SU-DHL-6 (cell line): Measurements from ENCODE around the gene PPP2R3C.

Experiments
- H2AFZ ChIP-seq: fragments of 200-600 bp; sonication (generic); 2 replicates; pipeline ENCODE4 v1.6.1; 2014; ENCODE audit warnings: low read depth, mild to moderate bottlenecking, moderate library complexity, mixed read lengths, antibody characterized with exemption, low read length; ENCODE audit not compliant: severe bottlenecking
- H3F3A ChIP-seq: fragments of 200-600 bp; shearing (Covaris generic); 2 replicates; pipeline ENCODE4 v1.6.0; 2016; ENCODE audit warnings: antibody characterized with exemption, mild to moderate bottlenecking; ENCODE audit not compliant: insufficient read depth
- H3K27ac ChIP-seq: fragments of 200-600 bp; sonication (generic); 2 replicates; pipeline ENCODE4 v1.5.1; 2016; ENCODE audit warnings: low read depth, mild to moderate bottlenecking, low read length, moderate library complexity, mixed read lengths
- H3K27me3 ChIP-seq: fragments of 200-600 bp; sonication (generic), shearing (Covaris generic); 2 replicates; pipeline ENCODE4 v1.6.0; 2014; ENCODE audit warnings: mild to moderate bottlenecking, low read length
- H3K36me3 ChIP-seq: fragments of 200-600 bp; sonication (generic); 2 replicates; pipeline ENCODE4 v1.6.1; 2014; ENCODE audit warnings: mild to moderate bottlenecking, low read length, mixed read lengths
- H3K4me2 ChIP-seq: fragments of 300-600, 200-600 bp; shearing (Covaris generic), sonication (generic); 2 replicates; pipeline ENCODE4 v1.6.0; 2014; ENCODE audit warnings: low read length, low read depth, mild to moderate bottlenecking; ENCODE audit not compliant: poor library complexity, severe bottlenecking
- H3K4me3 ChIP-seq: fragments of 200-600 bp; sonication (generic); 2 replicates; pipeline ENCODE4 v1.5.1; 2014; ENCODE audit warnings: antibody characterized with exemption, low read length, mild to moderate bottlenecking, mixed read lengths; ENCODE audit not compliant: insufficient read depth, poor library complexity, severe bottlenecking
- H3K79me2 ChIP-seq: fragments of 200-600 bp; sonication (generic); 2 replicates; pipeline ENCODE4 v1.6.1; 2014; ENCODE audit warnings: mild to moderate bottlenecking, low read length, moderate library complexity; ENCODE audit not compliant: insufficient read depth
- H3K9ac ChIP-seq: fragments of 200-600 bp; sonication (generic); 2 replicates; pipeline ENCODE4 v1.7.0; 2014; ENCODE audit warnings: mild to moderate bottlenecking, low read length
- H3K9me2 ChIP-seq: fragments of 200-600 bp; sonication (generic); replicated peaks from 2 replicates; pipeline ENCODE4 v1.6.1; 2014; ENCODE audit warnings: low read length; ENCODE audit not compliant: insufficient read depth
- H3K9me3 ChIP-seq: fragments of 200-600 bp; sonication (generic); 2 replicates; pipeline ENCODE4 v1.6.1; 2014; ENCODE audit warnings: low read length, mixed read lengths; ENCODE audit not compliant: insufficient read depth
- H4K20me1 ChIP-seq: fragments of 200-600 bp; sonication (generic); 2 replicates; pipeline ENCODE4 v1.6.1; 2014; ENCODE audit warnings: low read depth, mild to moderate bottlenecking, antibody characterized with exemption, low read length, moderate library complexity, mixed read lengths
- EZH2phosphoT487 ChIP-seq: fragments of 200-600 bp; sonication (generic), shearing (Covaris generic); conservative IDR thresholded peaks from 2 replicates; pipeline ENCODE4 v1.6.1; 2018; ENCODE audit warnings: mild to moderate bottlenecking, antibody characterized with exemption, low read length, moderate library complexity, mixed read lengths
- TF ChIP-seq, protein P1 (sequence below): fragments of 200-600 bp; sonication (generic); IDR thresholded peaks from one replicate; pipeline ENCODE4 v1.5.1; 2017; ENCODE audit warnings: antibody characterized with exemption, mild to moderate bottlenecking, low read length, moderate library complexity; ENCODE audit not compliant: insufficient read depth, poor library complexity, severe bottlenecking

Gene PPP2R3C

DNA sequence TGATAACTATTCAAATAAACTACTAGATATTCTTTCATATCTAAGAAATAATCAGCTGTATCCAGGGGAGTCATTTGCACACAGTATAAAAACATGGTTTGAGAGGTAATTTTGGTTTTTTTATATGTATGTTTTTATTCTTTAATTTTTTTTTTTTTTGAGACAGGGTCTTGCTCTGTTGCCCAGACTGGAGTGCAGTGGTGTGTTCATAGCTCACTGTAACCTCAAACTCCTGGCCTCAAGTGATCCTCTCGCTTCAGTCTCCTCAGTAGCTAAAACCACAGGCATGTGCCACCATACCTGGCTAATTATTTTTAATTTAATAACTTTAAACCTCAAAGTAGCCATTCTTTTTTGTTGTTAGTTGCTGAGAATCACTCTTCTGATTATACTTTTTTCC is 2.3 kb upstream of the PPP2R3C start:
- Histone ChIP-seq H3K36me3 (no peaks in the 10 kb centered on the region; the same call in 1 of the 2 replicates), H3K4me2 (peak overlapping the region; percentile 68), H3F3A (peaks cover 10% of the 10 kb centered on the region), H3K9me3 (no peaks in the 10 kb centered on the region), H4K20me1 (no peaks in the 10 kb centered on the region), H3K4me3 (peak overlapping the region; percentile 83), H2AFZ (no peak overlapping the region), H3K9ac (peak overlapping the region; percentile 87), H3K79me2 (peaks cover 62% of the 10 kb centered on the region), H3K9me2 (no peaks in the 10 kb centered on the region), H3K27ac (peak overlapping the region; percentile 89; the same call in 1 of the 2 replicates), H3K27me3 (no peaks in the 10 kb centered on the region)
- no peak for TF ChIP-seq EZH2phosphoT487
- TF ChIP-seq, protein P1, sequence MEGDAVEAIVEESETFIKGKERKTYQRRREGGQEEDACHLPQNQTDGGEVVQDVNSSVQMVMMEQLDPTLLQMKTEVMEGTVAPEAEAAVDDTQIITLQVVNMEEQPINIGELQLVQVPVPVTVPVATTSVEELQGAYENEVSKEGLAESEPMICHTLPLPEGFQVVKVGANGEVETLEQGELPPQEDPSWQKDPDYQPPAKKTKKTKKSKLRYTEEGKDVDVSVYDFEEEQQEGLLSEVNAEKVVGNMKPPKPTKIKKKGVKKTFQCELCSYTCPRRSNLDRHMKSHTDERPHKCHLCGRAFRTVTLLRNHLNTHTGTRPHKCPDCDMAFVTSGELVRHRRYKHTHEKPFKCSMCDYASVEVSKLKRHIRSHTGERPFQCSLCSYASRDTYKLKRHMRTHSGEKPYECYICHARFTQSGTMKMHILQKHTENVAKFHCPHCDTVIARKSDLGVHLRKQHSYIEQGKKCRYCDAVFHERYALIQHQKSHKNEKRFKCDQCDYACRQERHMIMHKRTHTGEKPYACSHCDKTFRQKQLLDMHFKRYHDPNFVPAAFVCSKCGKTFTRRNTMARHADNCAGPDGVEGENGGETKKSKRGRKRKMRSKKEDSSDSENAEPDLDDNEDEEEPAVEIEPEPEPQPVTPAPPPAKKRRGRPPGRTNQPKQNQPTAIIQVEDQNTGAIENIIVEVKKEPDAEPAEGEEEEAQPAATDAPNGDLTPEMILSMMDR: no peak

DNA sequence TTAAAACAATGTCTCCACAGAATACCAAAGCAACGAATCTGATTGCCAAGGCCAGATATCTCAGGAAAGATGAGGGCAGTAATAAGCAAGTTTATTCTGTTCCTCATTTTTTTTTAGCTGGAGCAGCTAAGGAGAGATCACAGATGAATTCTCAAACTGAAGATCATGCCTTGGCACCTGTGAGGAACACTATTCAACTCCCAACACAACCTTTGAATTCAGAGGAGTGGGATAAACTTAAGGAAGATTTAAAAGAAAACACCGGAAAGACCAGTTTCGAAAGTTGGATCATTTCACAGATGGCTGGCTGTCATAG is 1.6 kb upstream of the PPP2R3C start:
- H3F3A ChIP-seq: peaks cover 10% of the 10 kb centered on the region
- TF ChIP-seq EZH2phosphoT487: no peak
- TF ChIP-seq, protein P1: no peak
- peak overlapping the region; percentile 83 for H3K4me3 ChIP-seq
- no peaks in the 10 kb centered on the region for H3K27me3 ChIP-seq
- no peaks in the 10 kb centered on the region; the same call in 1 of the 2 replicates for H3K36me3 ChIP-seq
- peaks cover 55% of the 10 kb centered on the region for H3K79me2 ChIP-seq
- no peaks in the 10 kb centered on the region for H3K9me2 ChIP-seq
- peak overlapping the region; percentile 80 for H2AFZ ChIP-seq
- peak overlapping the region; percentile 89 for H3K27ac ChIP-seq
- peak overlapping the region; percentile 68 for H3K4me2 ChIP-seq
- no peaks in the 10 kb centered on the region for H4K20me1 ChIP-seq
- H3K9me3 ChIP-seq: no peaks in the 10 kb centered on the region
- H3K9ac ChIP-seq: peak overlapping the region; percentile 87

DNA sequence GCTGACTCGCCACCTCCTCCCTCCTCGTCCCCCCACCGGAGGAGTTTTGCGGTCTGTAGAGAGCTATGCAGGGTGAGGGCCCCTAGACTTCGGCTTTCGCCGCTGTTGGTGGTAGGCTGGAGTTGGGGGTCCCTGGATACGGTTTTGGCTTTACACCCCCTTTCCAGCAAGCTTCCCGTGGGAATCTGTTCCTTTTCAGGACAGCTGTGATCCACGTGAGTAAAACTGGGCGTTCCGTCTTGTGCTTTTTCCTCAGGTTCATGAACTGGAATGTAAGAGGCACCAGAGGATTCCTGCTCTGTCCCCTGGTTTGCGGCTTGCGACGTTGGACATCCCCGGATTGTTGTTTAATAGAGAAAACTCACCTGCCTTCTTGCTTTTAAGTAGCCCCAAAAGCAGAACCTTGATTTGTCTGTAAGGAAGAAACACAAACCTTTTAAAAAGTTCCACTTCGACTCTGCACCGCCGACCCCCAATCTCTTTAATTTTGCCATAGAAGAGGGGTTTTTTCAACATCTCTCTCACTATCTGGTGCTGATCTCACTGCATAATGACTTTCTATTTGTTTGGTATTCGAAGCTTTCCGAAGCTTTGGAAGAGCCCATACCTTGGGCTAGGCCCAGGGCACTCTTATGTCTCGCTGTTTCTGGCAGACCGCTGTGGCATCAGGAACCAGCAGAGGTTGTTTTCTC is 1.1 kb upstream of the PPP2R3C start:
- peaks cover 60% of the 10 kb centered on the region for H3K79me2 ChIP-seq
- no peak for TF ChIP-seq EZH2phosphoT487
- TF ChIP-seq, protein P1: no peak
- peak overlapping the region; percentile 89 for H3K27ac ChIP-seq
- H3K9me3 ChIP-seq: no peaks in the 10 kb centered on the region
- H3K9ac ChIP-seq: peak overlapping the region; percentile 87
- no peaks in the 10 kb centered on the region; the same call in 1 of the 2 replicates for H3K36me3 ChIP-seq
- H3K27me3 ChIP-seq: no peaks in the 10 kb centered on the region
- peak overlapping the region; percentile 80 for H2AFZ ChIP-seq
- peaks cover 10% of the 10 kb centered on the region for H3F3A ChIP-seq
- peak overlapping the region; percentile 68 for H3K4me2 ChIP-seq
- no peaks in the 10 kb centered on the region for H4K20me1 ChIP-seq
- no peaks in the 10 kb centered on the region for H3K9me2 ChIP-seq
- peak overlapping the region; percentile 83 for H3K4me3 ChIP-seq
